Inflammatory macrophage treated with lipopolysaccharide for 1 hour (primary cell): ENCODE data around the gene SMIM22.

Experiments
- DNase-seq, 2 donors: peaks; one replicate each; pipeline ENCODE4 v3.0.0-alpha.2; 2020 to 2022

The SMIM22 gene

GRCh38 chr16:4796982-4797804, 2.0 kb downstream of the SMIM22 start:
- DNase-seq: no peak

GRCh38 chr16:4797805-4798252, 2.7 kb downstream of the SMIM22 start:
- DNase-seq: no peak

GRCh38 chr16:4798456-4798855, 3.3 kb downstream of the SMIM22 start:
- DNase-seq: no peak

GRCh38 chr16:4799171-4799855, 4.1 kb downstream of the SMIM22 start:
- no peak for DNase-seq

GRCh38 chr16:4800290-4801041, 5.3 kb downstream of the SMIM22 start:
- DNase-seq: peak; percentile 13 to 35

- no peak for DNase-seq
These were observed 6.1 kb downstream of the SMIM22 start for GRCh38 chr16:4801051-4801961.

- peak; percentile 6 to 13 for DNase-seq
These were observed 6.9 kb downstream of the SMIM22 start, which contains the start of gene ROGDI for GRCh38 chr16:4801962-4802658. Gene ROGDI, minus strand, starts transcription at chr16:4802633. Its CDS starts 62 bp downstream, at chr16:4802571.

GRCh38 chr16:4802659-4803287, 7.6 kb downstream of the SMIM22 start:
- DNase-seq: peak; percentile 89 to 90

GRCh38 chr16:4803401-4803844, 8.3 kb downstream of the SMIM22 start:
- peak; percentile 58 to 63 for DNase-seq

- DNase-seq: no peak
These were observed 9.0 kb downstream of the SMIM22 start for GRCh38 chr16:4803898-4804762.

- no peak for DNase-seq
These were observed 10.1 kb downstream of the SMIM22 start for GRCh38 chr16:4805231-4805630.

- no peak for DNase-seq
These were observed 11.1 kb downstream of the SMIM22 start for GRCh38 chr16:4806280-4806679.

- DNase-seq: no peak
These were observed 16.1 kb downstream of the SMIM22 start for GRCh38 chr16:4811242-4811641.

GRCh38 chr16:4811773-4812172, 16.6 kb downstream of the SMIM22 start:
- no peak for DNase-seq

- no peak for DNase-seq
These were observed 18.3 kb downstream of the SMIM22 start for GRCh38 chr16:4813251-4814003.

GRCh38 chr16:4814046-4814445, 18.9 kb downstream of the SMIM22 start:
- no peak for DNase-seq

GRCh38 chr16:4814542-4815173, 19.5 kb downstream of the SMIM22 start:
- no peak for DNase-seq

- no peak for DNase-seq
These were observed 25.5 kb downstream of the SMIM22 start for GRCh38 chr16:4820652-4821051.

- DNase-seq: no peak
These were observed 30.0 kb downstream of the SMIM22 start for GRCh38 chr16:4825196-4825595.
